OCI-LY3 (cell line): Measurements from ENCODE around the gene COX17.
A peak's percentile ranks its signal among the peaks of the same experiment; 100 is the strongest.

ENCODE experiments used
- H2AFZ ChIP-seq: fragments of 200-600, 300-600 bp; shearing (Covaris generic); 2 replicates; pipeline ENCODE4 v1.6.0; 2014; ENCODE audit warnings: antibody characterized with exemption, low read depth, low read length
- H3K27ac ChIP-seq: fragments of 200-600, 300-600 bp; sonication (generic); 2 replicates; pipeline ENCODE4 v1.5.1; 2014; ENCODE audit warnings: mild to moderate bottlenecking, low read length, moderate library complexity, mixed read lengths
- H3K27me3 ChIP-seq: fragments of 200-600, 300-600 bp; sonication (generic); 2 replicates; pipeline ENCODE4 v1.6.1; 2014; ENCODE audit warnings: low read depth, low read length, mixed read lengths
- H3K36me3 ChIP-seq: fragments of 200-600, 300-600 bp; sonication (generic); replicated peaks from 2 replicates; pipeline ENCODE3; 2014; ENCODE audit warnings: low read depth, low read length, mixed read lengths
- H3K4me1 ChIP-seq: fragments of 300-600, 200-600 bp; sonication (generic); 2 replicates; pipeline ENCODE4 v1.6.1; 2014; ENCODE audit warnings: low read length, mixed read lengths
- H3K4me2 ChIP-seq: fragments of 200-600, 300-600 bp; sonication (generic); 2 replicates; pipeline ENCODE4 v1.6.1; 2014; ENCODE audit warnings: low read length, mixed read lengths
- H3K4me3 ChIP-seq: fragments of 300-600, 200-600 bp; sonication (generic); 2 replicates; pipeline ENCODE4 v1.5.1; 2014; ENCODE audit warnings: antibody characterized with exemption, mild to moderate bottlenecking, low read length, moderate library complexity
- H3K79me2 ChIP-seq: fragments of 300-600, 200-600 bp; shearing (Covaris generic); 2 replicates; pipeline ENCODE4 v1.6.1; 2014; ENCODE audit warnings: mild to moderate bottlenecking, low read length, mixed read lengths
- H3K9ac ChIP-seq: fragments of 300-600, 200-600 bp; shearing (Covaris generic); 2 replicates; pipeline ENCODE4 v1.6.0; 2014; ENCODE audit warnings: mild to moderate bottlenecking, low read length, moderate library complexity
- H3K9me3 ChIP-seq: fragments of 200-600, 300-600 bp; shearing (Covaris generic); 2 replicates; pipeline ENCODE4 v1.6.1; 2014; ENCODE audit warnings: low read length, mixed read lengths; ENCODE audit not compliant: insufficient read depth
- H4K20me1 ChIP-seq: fragments of 200-600, 300-600 bp; sonication (generic); 2 replicates; pipeline ENCODE4 v1.6.1; 2016; ENCODE audit warnings: low read length, mixed read lengths; ENCODE audit not compliant: insufficient read depth
- CTCF ChIP-seq: fragments of 200-600, 300-600 bp; sonication (generic); IDR thresholded peaks from 2 replicates; pipeline ENCODE4 v1.5.1; 2014; ENCODE audit warnings: antibody characterized with exemption, low read length, low read depth
- EZH2phosphoT487 ChIP-seq: fragments of 200-600 bp; shearing (Covaris generic); IDR thresholded peaks from 2 replicates; pipeline ENCODE4 v1.6.1; 2018; ENCODE audit warnings: antibody characterized with exemption, mixed run types, low read depth

Gene COX17

GRCh38 chr3:119677641-119677934, 382 bp upstream of the COX17 start:
- peak overlapping the region; percentile 20 for H2AFZ ChIP-seq
- peaks cover 31% of the 10 kb centered on the region for H3K36me3 ChIP-seq
- peak overlapping the region; percentile 92 for H3K27ac ChIP-seq
- H3K9ac ChIP-seq: peak overlapping the region; percentile 77
- no peaks in the 10 kb centered on the region for H4K20me1 ChIP-seq
- peak overlapping the region; percentile 91 for H3K4me2 ChIP-seq
- peak overlapping the region; percentile 97 for H3K4me3 ChIP-seq
- no peaks in the 10 kb centered on the region for H3K9me3 ChIP-seq
- H3K4me1 ChIP-seq: peaks cover 23% of the 10 kb centered on the region
- no peaks in the 10 kb centered on the region for H3K27me3 ChIP-seq
- peaks cover 38% of the 10 kb centered on the region for H3K79me2 ChIP-seq
- TF ChIP-seq EZH2phosphoT487 (no peak), CTCF (no peak)

GRCh38 chr3:119676020-119676419, 1.2 kb downstream of the COX17 start:
- Histone ChIP-seq H3K36me3 (peaks cover 44% of the 10 kb centered on the region), H2AFZ (no peak overlapping the region), H3K27me3 (no peaks in the 10 kb centered on the region), H3K9me3 (no peaks in the 10 kb centered on the region), H3K27ac (peak overlapping the region; percentile 92), H3K4me1 (peaks cover 21% of the 10 kb centered on the region), H3K4me2 (peak overlapping the region; percentile 91), H3K9ac (peak overlapping the region; percentile 96), H4K20me1 (no peaks in the 10 kb centered on the region), H3K4me3 (peak overlapping the region; percentile 97), H3K79me2 (peaks cover 46% of the 10 kb centered on the region)
- no peak for TF ChIP-seq CTCF
- no peak for TF ChIP-seq EZH2phosphoT487

- TF ChIP-seq CTCF (no peak), EZH2phosphoT487 (no peak)
- Histone ChIP-seq H3K4me1 (peaks cover 19% of the 10 kb centered on the region), H3K9me3 (no peaks in the 10 kb centered on the region), H3K9ac (peak overlapping the region; percentile 96), H3K36me3 (peaks cover 51% of the 10 kb centered on the region), H3K27me3 (no peaks in the 10 kb centered on the region), H3K4me3 (peak overlapping the region; percentile 97), H4K20me1 (no peaks in the 10 kb centered on the region), H2AFZ (no peak overlapping the region), H3K4me2 (peak overlapping the region; percentile 91), H3K79me2 (peaks cover 46% of the 10 kb centered on the region), H3K27ac (peak overlapping the region; percentile 92)
Observed at GRCh38 chr3:119675188-119675874, 1.9 kb downstream of the COX17 start.

- no peak overlapping the region for H3K4me2 ChIP-seq
- no peak overlapping the region for H3K4me3 ChIP-seq
- H3K27me3 ChIP-seq: no peaks in the 10 kb centered on the region
- no peak overlapping the region for H3K9ac ChIP-seq
- TF ChIP-seq CTCF: no peak
- no peak for TF ChIP-seq EZH2phosphoT487
- peaks cover 25% of the 10 kb centered on the region for H3K4me1 ChIP-seq
- H4K20me1 ChIP-seq: no peaks in the 10 kb centered on the region
- peaks cover 58% of the 10 kb centered on the region for H3K36me3 ChIP-seq
- peaks cover 50% of the 10 kb centered on the region for H3K79me2 ChIP-seq
- H3K27ac ChIP-seq: no peak overlapping the region
- no peaks in the 10 kb centered on the region for H3K9me3 ChIP-seq
- H2AFZ ChIP-seq: no peak overlapping the region
Observed at GRCh38 chr3:119673875-119674274, 3.3 kb downstream of the COX17 start.
